Parathyroid adenoma (tissue), 2 donors: ENCODE measurements around the gene CCDC91.

Source experiments
- H2AFZ ChIP-seq: fragments of 300-600 bp; sonication (generic); one replicate; pipeline ENCODE4 v1.7.0; 2017; ENCODE audit warnings: antibody characterized with exemption, mild to moderate bottlenecking
- H3K27ac ChIP-seq: fragments of 300-600 bp; sonication (generic); one replicate; pipeline ENCODE4 v1.7.0; 2017
- H3K27me3 ChIP-seq: fragments of 300-600 bp; sonication (generic); one replicate; pipeline ENCODE4 v1.7.0; 2017; ENCODE audit warnings: low read length; ENCODE audit not compliant: control insufficient read depth, insufficient read depth
- H3K36me3 ChIP-seq: fragments of 300-600 bp; sonication (generic); one replicate; pipeline ENCODE4 v1.7.0; 2017; ENCODE audit warnings: low read length; ENCODE audit not compliant: control insufficient read depth, insufficient read depth
- H3K4me1 ChIP-seq: fragments of 300-600 bp; sonication (generic); one replicate; pipeline ENCODE4 v1.7.0; 2017; ENCODE audit warnings: control low read depth
- H3K4me2 ChIP-seq: fragments of 300-600 bp; sonication (generic); one replicate; pipeline ENCODE4 v1.7.0; 2017; ENCODE audit warnings: low read length
- H3K4me3 ChIP-seq: fragments of 300-600 bp; sonication (generic); one replicate; pipeline ENCODE4 v1.7.0; 2017; ENCODE audit warnings: low read depth, low read length
- H3K79me2 ChIP-seq: fragments of 300-600 bp; sonication (generic); one replicate; pipeline ENCODE4 v1.7.0; 2017; ENCODE audit warnings: control low read depth
- H3K9ac ChIP-seq: fragments of 300-600 bp; sonication (generic); one replicate; pipeline ENCODE4 v1.7.0; 2017; ENCODE audit warnings: mild to moderate bottlenecking
- H3K9me3 ChIP-seq: fragments of 300-600 bp; sonication (generic); one replicate; pipeline ENCODE4 v1.7.0; 2017; ENCODE audit warnings: low read length; ENCODE audit not compliant: control insufficient read depth
- CTCF ChIP-seq: fragments of 300-600 bp; sonication (generic); IDR thresholded peaks from one replicate; pipeline ENCODE4 v1.7.0; 2017; ENCODE audit warnings: antibody characterized with exemption, mild to moderate bottlenecking
- donor health status: primary hyperparathyroidism.

The CCDC91 gene

GRCh38 chr12:28268608-28269229 is 78.5 kb downstream of the CCDC91 start:
- Histone ChIP-seq H3K9me3 (no peaks in the 10 kb centered on the region), H3K27me3 (no peaks in the 10 kb centered on the region), H3K36me3 (no peaks in the 10 kb centered on the region), H3K79me2 (no peaks in the 10 kb centered on the region), H3K27ac (no peak overlapping the region), H3K4me3 (no peak overlapping the region), H2AFZ (no peak overlapping the region), H3K4me2 (no peak overlapping the region), H3K4me1 (no peaks in the 10 kb centered on the region), H3K9ac (no peak overlapping the region)
- no peak for TF ChIP-seq CTCF

- Histone ChIP-seq H3K4me1 (no peaks in the 10 kb centered on the region), H3K36me3 (no peaks in the 10 kb centered on the region), H3K9ac (no peak overlapping the region), H3K27ac (no peak overlapping the region), H3K4me3 (no peak overlapping the region), H3K9me3 (no peaks in the 10 kb centered on the region), H3K4me2 (no peak overlapping the region), H2AFZ (no peak overlapping the region), H3K79me2 (no peaks in the 10 kb centered on the region), H3K27me3 (no peaks in the 10 kb centered on the region)
- no peak for TF ChIP-seq CTCF
Observed at GRCh38 chr12:28269851-28270250, 79.6 kb downstream of the CCDC91 start.

GRCh38 chr12:28278499-28278898 is 88.2 kb downstream of the CCDC91 start:
- TF ChIP-seq CTCF = no peak
- no peak overlapping the region for H2AFZ ChIP-seq
- H3K27me3 ChIP-seq = no peaks in the 10 kb centered on the region
- H3K79me2 ChIP-seq = no peaks in the 10 kb centered on the region
- no peak overlapping the region for H3K27ac ChIP-seq
- H3K9me3 ChIP-seq = no peaks in the 10 kb centered on the region
- H3K4me2 ChIP-seq = no peak overlapping the region
- H3K4me3 ChIP-seq = no peak overlapping the region
- H3K36me3 ChIP-seq = no peaks in the 10 kb centered on the region
- no peak overlapping the region for H3K9ac ChIP-seq
- no peaks in the 10 kb centered on the region for H3K4me1 ChIP-seq

- Histone ChIP-seq H2AFZ (no peak overlapping the region), H3K4me1 (no peaks in the 10 kb centered on the region), H3K27ac (no peak overlapping the region), H3K36me3 (no peaks in the 10 kb centered on the region), H3K9me3 (no peaks in the 10 kb centered on the region), H3K9ac (no peak overlapping the region), H3K4me2 (no peak overlapping the region), H3K79me2 (no peaks in the 10 kb centered on the region), H3K4me3 (no peak overlapping the region), H3K27me3 (no peaks in the 10 kb centered on the region)
- no peak for TF ChIP-seq CTCF
Observed at GRCh38 chr12:28278960-28279359, 88.7 kb downstream of the CCDC91 start.

- H3K4me2 ChIP-seq = no peak overlapping the region
- H3K9me3 ChIP-seq = no peaks in the 10 kb centered on the region
- no peak overlapping the region for H3K9ac ChIP-seq
- no peak overlapping the region for H3K4me3 ChIP-seq
- H3K36me3 ChIP-seq = no peaks in the 10 kb centered on the region
- no peaks in the 10 kb centered on the region for H3K4me1 ChIP-seq
- TF ChIP-seq CTCF = no peak
- no peak overlapping the region for H2AFZ ChIP-seq
- no peak overlapping the region for H3K27ac ChIP-seq
- no peaks in the 10 kb centered on the region for H3K27me3 ChIP-seq
- peaks cover 10% of the 10 kb centered on the region for H3K79me2 ChIP-seq
Observed at GRCh38 chr12:28286352-28286751, 96.1 kb downstream of the CCDC91 start.
